Skeletal muscle tissue (tissue), 4 donors: ENCODE data around the gene PKIG. TPM values are rescaled to one million over a fixed set of nuclear protein-coding genes. Genes with fewer than 3 reads are reported as not detected.
A peak's percentile ranks its signal among the peaks of the same experiment; 100 is the strongest.
"Not testable (repeated sequence)": the region's sequence is repeated elsewhere in the genome, so short reads cannot be mapped to it uniquely, and the experiment has no call there.

ENCODE experiments used
- H3K27ac ChIP-seq: one replicate; pipeline ENCODE4 v1.7.0; 2013; ENCODE audit warnings: mild to moderate bottlenecking, low read depth, low read length, inconsistent platforms
- H3K27me3 ChIP-seq, 3 donors: one replicate each; pipeline ENCODE4 v1.7.0; 2013; ENCODE audit warnings: low read length in 3 of 3; ENCODE audit not compliant: control insufficient read depth in 3 of 3, insufficient read depth in 3 of 3
- H3K36me3 ChIP-seq, 3 donors: one replicate each; pipeline ENCODE4 v1.7.0; 2013; ENCODE audit warnings: low read length in 3 of 3; ENCODE audit not compliant: control insufficient read depth in 3 of 3, insufficient read depth in 3 of 3
- H3K4me1 ChIP-seq, 3 donors: one replicate each; pipeline ENCODE4 v1.7.0; 2013; ENCODE audit warnings: low read length in 3 of 3, mild to moderate bottlenecking in 3 of 3; ENCODE audit not compliant: control insufficient read depth in 3 of 3, insufficient read depth in 3 of 3
- H3K4me3 ChIP-seq, 3 donors: one replicate each; pipeline ENCODE4 v1.7.0; 2013; ENCODE audit warnings: low read length in 3 of 3
- H3K9ac ChIP-seq, 3 donors: one replicate each; pipeline ENCODE4 v1.7.0; 2013; ENCODE audit warnings: low read length in 3 of 3, mild to moderate bottlenecking in 3 of 3, moderate library complexity in 2 of 3, low read depth in 1 of 3
- H3K9me3 ChIP-seq, 3 donors: one replicate each; pipeline ENCODE4 v1.7.0; 2013; ENCODE audit warnings: low read length in 3 of 3; ENCODE audit not compliant: control insufficient read depth in 3 of 3
- total RNA-seq: library from RNA; depleted of rRNA; stranded (reverse); fragments of >200 nt; gene quantifications from one replicate; pipeline ENCODE4 v1.2.3, GENCODE V29; 2014
- donor health status: Osteomylitis.

Gene PKIG
- total RNA-seq, 1 donor from 2014 or later, result 37.1 TPM

DNA sequence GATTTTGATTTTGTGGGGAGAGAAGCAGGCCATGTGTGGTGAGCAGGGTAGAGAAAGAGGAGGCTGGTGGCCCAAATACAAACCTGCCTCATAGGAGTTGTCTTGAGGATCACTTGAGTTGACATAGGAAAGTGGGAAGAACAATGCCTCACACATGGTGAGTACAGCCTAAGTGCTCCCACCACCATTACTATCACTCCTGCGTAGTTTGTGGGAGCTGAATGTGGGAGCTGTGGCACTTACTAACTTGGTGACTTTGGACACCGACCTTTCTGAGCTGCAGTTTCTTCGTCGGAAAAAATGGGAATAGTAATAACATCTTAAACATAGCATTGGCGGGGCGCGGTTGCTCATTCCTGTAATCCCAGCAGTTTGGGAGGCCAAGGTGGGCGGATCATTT is 35.0 kb upstream of the PKIG start:
- Histone ChIP-seq H3K4me1 (peaks cover under 1 to 16% (median 7%) of the 10 kb centered on the region in 3 donors), H3K36me3 (no peaks in the 10 kb centered on the region), H3K9me3 (no peaks in the 10 kb centered on the region), H3K4me3 (no peak overlapping the region), H3K9ac (no peak overlapping the region), H3K27me3 (no peaks in the 10 kb centered on the region), H3K27ac (no peak overlapping the region)

DNA sequence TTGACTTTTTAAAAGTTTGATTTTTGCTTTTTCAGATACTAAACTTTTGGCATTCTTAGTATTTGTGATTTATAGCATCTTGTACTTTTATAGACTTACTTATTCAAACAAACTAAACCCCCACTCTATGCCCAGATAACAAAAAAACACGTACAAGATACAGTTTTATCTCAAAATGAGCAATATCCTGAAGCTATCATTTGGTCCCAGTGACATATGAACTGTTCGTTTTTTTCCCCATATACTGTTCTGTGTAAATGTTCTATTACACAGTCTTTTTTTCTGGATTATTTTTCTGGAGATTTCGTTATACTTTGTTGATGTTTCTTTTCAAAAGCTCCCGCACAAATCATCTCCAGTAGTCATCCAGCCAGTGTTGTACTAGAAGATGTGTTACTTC is 33.3 kb upstream of the PKIG start:
- peak overlapping the region; percentile 45 for H3K27ac ChIP-seq
- no peaks in the 10 kb centered on the region for H3K36me3 ChIP-seq
- peaks cover 13 to 26% (median 15%) of the 10 kb centered on the region in 3 donors for H3K4me1 ChIP-seq
- no peak overlapping the region for H3K9ac ChIP-seq
- no peaks in the 10 kb centered on the region for H3K9me3 ChIP-seq
- no peaks in the 10 kb centered on the region for H3K27me3 ChIP-seq
- H3K4me3 ChIP-seq, result no peak overlapping the region

GRCh38 chr20:44552050-44552449 is 30.3 kb upstream of the PKIG start:
- Histone ChIP-seq H3K36me3 (no peaks in the 10 kb centered on the region), H3K4me1 (peaks cover 15 to 32% (median 21%) of the 10 kb centered on the region in 3 donors), H3K9me3 (no peaks in the 10 kb centered on the region), H3K9ac (no peak overlapping the region), H3K4me3 (no peak overlapping the region), H3K27me3 (no peaks in the 10 kb centered on the region), H3K27ac (peak overlapping the region; percentile 88)

DNA sequence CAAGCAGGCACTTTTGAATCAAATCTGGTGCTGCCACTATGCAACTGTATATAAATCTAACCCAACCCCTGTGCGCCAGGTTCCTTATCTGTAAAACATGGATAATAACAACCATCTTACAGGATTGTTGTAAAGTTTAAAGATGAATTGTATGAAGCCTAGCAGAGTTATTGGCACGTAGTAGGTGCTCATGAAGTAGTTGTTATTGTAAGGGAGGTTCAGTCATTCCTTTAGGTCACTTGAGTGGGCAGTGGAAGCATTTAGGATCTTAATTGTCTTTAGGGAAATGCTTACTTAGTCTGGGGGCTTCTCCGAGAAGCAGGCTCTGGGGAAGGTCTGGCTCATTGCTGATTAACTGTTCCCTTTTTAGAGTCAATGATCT is 29.8 kb upstream of the PKIG start:
- H3K4me1 ChIP-seq, result peaks cover 15 to 32% (median 21%) of the 10 kb centered on the region in 3 donors
- no peaks in the 10 kb centered on the region for H3K27me3 ChIP-seq
- peak overlapping the region in 2 of 3 donors; percentile 13 to 15 for H3K4me3 ChIP-seq
- H3K9ac ChIP-seq, result peak overlapping the region in 2 of 3 donors; percentile 25 to 55
- peak overlapping the region; percentile 88 for H3K27ac ChIP-seq
- no peaks in the 10 kb centered on the region for H3K9me3 ChIP-seq
- H3K36me3 ChIP-seq, result no peaks in the 10 kb centered on the region

- Histone ChIP-seq H3K27ac (peak overlapping the region; percentile 88), H3K9ac (peak overlapping the region; percentile 26 to 55 (median 46)), H3K36me3 (no peaks in the 10 kb centered on the region), H3K4me3 (peak overlapping the region in 2 of 3 donors; percentile 13 to 28), H3K27me3 (no peaks in the 10 kb centered on the region), H3K4me1 (peaks cover 15 to 32% (median 21%) of the 10 kb centered on the region in 3 donors), H3K9me3 (no peaks in the 10 kb centered on the region)
Measured at GRCh38 chr20:44552950-44553908, 29.1 kb upstream of the PKIG start.

GRCh38 chr20:44559302-44559701 is 23.1 kb upstream of the PKIG start:
- no peak overlapping the region for H3K27ac ChIP-seq
- H3K36me3 ChIP-seq, result no peaks in the 10 kb centered on the region
- H3K4me1 ChIP-seq, result peaks cover 1 to 6% (median 4%) of the 10 kb centered on the region in 3 donors
- H3K9ac ChIP-seq, result no peak overlapping the region
- H3K27me3 ChIP-seq, result no peaks in the 10 kb centered on the region
- no peak overlapping the region for H3K4me3 ChIP-seq
- H3K9me3 ChIP-seq, result no peaks in the 10 kb centered on the region

- Histone ChIP-seq H3K36me3 (no peaks in the 10 kb centered on the region), H3K4me3 (no peak overlapping the region)
Measured at GRCh38 chr20:44560229-44560628, 22.1 kb upstream of the PKIG start.

GRCh38 chr20:44560818-44561217 is 21.6 kb upstream of the PKIG start:
- H3K27ac ChIP-seq, H3K9me3 ChIP-seq, H3K4me3 ChIP-seq, H3K9ac ChIP-seq, H3K27me3 ChIP-seq, H3K4me1 ChIP-seq, H3K36me3 ChIP-seq: not testable (repeated sequence)

More at GRCh38 chr20:44560229-44560628, 22.1 kb upstream of the PKIG start:
- Histone ChIP-seq H3K27ac (no peak overlapping the region), H3K9me3 (no peaks in the 10 kb centered on the region), H3K9ac (no peak overlapping the region), H3K27me3 (no peaks in the 10 kb centered on the region), H3K4me1 (peaks cover 0 to 3% (median 0%) of the 10 kb centered on the region in 3 donors)

DNA sequence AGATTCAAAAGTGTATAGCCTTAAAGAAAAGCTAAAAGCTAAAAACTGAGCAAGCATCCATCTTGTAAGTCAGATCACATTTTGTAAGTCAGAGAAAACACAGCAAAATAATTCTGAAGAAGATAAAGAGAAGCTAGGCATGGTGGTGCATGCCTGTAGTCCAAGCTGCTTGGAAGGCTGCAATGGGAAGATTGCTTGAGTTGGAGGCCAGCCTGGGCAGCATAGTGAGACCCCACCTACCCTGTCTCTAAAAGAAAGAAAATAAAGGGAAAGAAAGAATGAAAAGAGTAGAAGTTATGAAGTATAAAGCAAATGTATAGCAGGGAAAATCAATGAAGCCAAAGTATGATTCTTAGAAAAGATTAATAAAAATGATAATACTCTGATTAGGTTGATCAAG is 20.5 kb upstream of the PKIG start:
- Histone ChIP-seq H3K27me3 (no peaks in the 10 kb centered on the region), H3K9ac (no peak overlapping the region), H3K4me3 (no peak overlapping the region), H3K4me1 (no peaks in the 10 kb centered on the region), H3K9me3 (no peaks in the 10 kb centered on the region), H3K27ac (no peak overlapping the region), H3K36me3 (no peaks in the 10 kb centered on the region)

DNA sequence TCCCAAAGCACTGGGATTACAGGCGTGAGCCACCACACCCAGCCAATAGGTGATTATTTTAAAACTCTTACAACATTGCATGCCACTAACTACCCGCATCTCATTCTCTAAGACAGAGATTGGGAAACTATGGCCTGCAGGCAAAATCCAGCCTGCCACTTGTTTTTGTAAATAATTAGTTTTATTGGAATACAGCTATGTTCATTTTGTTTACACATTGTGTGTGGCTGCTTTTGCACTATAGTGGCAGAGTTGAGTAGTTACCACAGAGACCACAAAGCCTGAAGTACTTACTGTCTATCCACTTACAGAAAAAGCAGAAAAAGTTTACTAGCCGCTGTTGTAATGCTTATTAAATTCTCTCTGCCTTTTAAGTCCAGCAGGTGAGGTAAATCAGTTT is 16.4 kb upstream of the PKIG start:
- Histone ChIP-seq H3K9ac (no peak overlapping the region), H3K27me3 (no peaks in the 10 kb centered on the region), H3K27ac (no peak overlapping the region), H3K4me3 (no peak overlapping the region), H3K9me3 (no peaks in the 10 kb centered on the region), H3K4me1 (no peaks in the 10 kb centered on the region), H3K36me3 (no peaks in the 10 kb centered on the region)
